GM18520 (cell line): Measurements from ENCODE around the gene SHE.
"Not testable (repeated sequence)": the region's sequence is repeated elsewhere in the genome, so short reads cannot be mapped to it uniquely, and the experiment has no call there.

Experiments
- ATAC-seq: cut with Tn5 transposase; IDR thresholded peaks from one replicate; pipeline ENCODE4 v1.9.1; 2021; ENCODE audit not compliant: unreplicated experiment

Gene SHE

GRCh38 chr1:154502066-154502743 lies at the start of gene SHE, which contains the start of gene TDRD10:
Gene SHE (minus strand): TSS chr1:154502412. CDS start chr1:154502026, 386 bp downstream.
Gene TDRD10 (plus strand): TSS chr1:154502219. CDS start chr1:154506904, 4,685 bp downstream.
- ATAC-seq: no peak

GRCh38 chr1:154551474-154551873 lies 49.3 kb upstream of the SHE start:
- ATAC-seq: no peak

- no peak for ATAC-seq
Observed at GRCh38 chr1:154550657-154551056, 48.4 kb upstream of the SHE start.

GRCh38 chr1:154550070-154550469 lies 47.9 kb upstream of the SHE start:
- no peak for ATAC-seq

GRCh38 chr1:154549202-154549770 lies 47.1 kb upstream of the SHE start:
- no peak for ATAC-seq

- no peak for ATAC-seq
Observed at GRCh38 chr1:154548028-154548427, 45.8 kb upstream of the SHE start.

GRCh38 chr1:154547105-154547732 lies 45.0 kb upstream of the SHE start:
- ATAC-seq: no peak

GRCh38 chr1:154546264-154547063 lies 44.3 kb upstream of the SHE start:
- no peak for ATAC-seq

GRCh38 chr1:154541231-154541630 lies 39.0 kb upstream of the SHE start:
- no peak for ATAC-seq

- no peak for ATAC-seq
Observed at GRCh38 chr1:154539486-154540483, 37.6 kb upstream of the SHE start.

- ATAC-seq: no peak
Observed at GRCh38 chr1:154536570-154536969, 34.4 kb upstream of the SHE start.

GRCh38 chr1:154533952-154534844 lies 32.0 kb upstream of the SHE start:
- ATAC-seq: no peak

- ATAC-seq: not testable (repeated sequence)
Observed at GRCh38 chr1:154531950-154532349, 29.7 kb upstream of the SHE start.

GRCh38 chr1:154529308-154529707 lies 27.1 kb upstream of the SHE start:
- no peak for ATAC-seq

- no peak for ATAC-seq
Observed at GRCh38 chr1:154527192-154527591, 25.0 kb upstream of the SHE start.

- ATAC-seq: no peak
Observed at GRCh38 chr1:154524881-154525280, 22.7 kb upstream of the SHE start.

- no peak for ATAC-seq
Observed at GRCh38 chr1:154521695-154522094, 19.5 kb upstream of the SHE start.

GRCh38 chr1:154520333-154520732 lies 18.1 kb upstream of the SHE start:
- no peak for ATAC-seq

GRCh38 chr1:154519591-154519991 lies 17.4 kb upstream of the SHE start:
- ATAC-seq: no peak
